22Rv1 (cell line): ENCODE measurements around the gene SRSF5.

Source experiments
- CTCF ChIP-seq: fragments of 450-650 bp; IDR thresholded peaks from 2 replicates; pipeline ENCODE4 v1.5.1; 2017; ENCODE audit warnings: mild to moderate bottlenecking
- ZFX ChIP-seq: fragments of 450-650 bp; IDR thresholded peaks from 2 replicates; pipeline ENCODE4 v1.6.1; 2017; ENCODE audit warnings: antibody characterized with exemption, borderline replicate concordance

- TF ChIP-seq CTCF: no peak
- TF ChIP-seq ZFX: no peak
Measured at GRCh38 chr14:69784942-69785341, 18.0 kb downstream of the SRSF5 start.
